ENCODE measurements around the gene ANKRD10.
"Not testable (repeated sequence)": the region's sequence is repeated elsewhere in the genome, so short reads cannot be mapped to it uniquely, and the experiment has no call there.

ANKRD10 gene

GRCh38 chr13:110950356-110950755 lies 35.5 kb upstream of the ANKRD10 start:
- no peak for DNase-seq (ENCODE audit: low spot score)
- TF ChIP-seq CTCF (IDR thresholded peaks at IDR 0.05; ENCODE audit: extremely low read depth, insufficient read depth, missing control alignments), result no peak
- in situ Hi-C loops (cut with MboI; ENCODE audit: low pct_unique_long_range_greater_than_20kb, low sequenced_read_pairs, unreplicated experiment), result no loop called here

GRCh38 chr13:110949628-110950027 lies 34.8 kb upstream of the ANKRD10 start:
- TF ChIP-seq CTCF (IDR thresholded peaks at IDR 0.05; ENCODE audit: extremely low read depth, insufficient read depth, missing control alignments), result no peak
- no peak for DNase-seq (ENCODE audit: low spot score)
- in situ Hi-C loops (cut with MboI; ENCODE audit: low pct_unique_long_range_greater_than_20kb, low sequenced_read_pairs, unreplicated experiment), result no loop called here

- in situ Hi-C loops (cut with MboI; ENCODE audit: low pct_unique_long_range_greater_than_20kb, low sequenced_read_pairs, unreplicated experiment), result no loop called here
- no peak for TF ChIP-seq CTCF (IDR thresholded peaks at IDR 0.05; ENCODE audit: extremely low read depth, insufficient read depth, missing control alignments)
Observed at GRCh38 chr13:110949116-110949515, 34.2 kb upstream of the ANKRD10 start.

GRCh38 chr13:110947338-110947737 lies 32.5 kb upstream of the ANKRD10 start:
- DNase-seq (ENCODE audit: low spot score); in situ Hi-C loops (cut with MboI; ENCODE audit: low pct_unique_long_range_greater_than_20kb, low sequenced_read_pairs, unreplicated experiment): not testable (repeated sequence)

More at GRCh38 chr13:110949116-110949515, 34.2 kb upstream of the ANKRD10 start:
- DNase-seq (ENCODE audit: low spot score), result no peak

- TF ChIP-seq CTCF (IDR thresholded peaks at IDR 0.05; ENCODE audit: extremely low read depth, insufficient read depth, missing control alignments), result no peak
- in situ Hi-C loops (cut with MboI; ENCODE audit: low pct_unique_long_range_greater_than_20kb, low sequenced_read_pairs, unreplicated experiment), result no loop called here
- no peak for DNase-seq (ENCODE audit: low spot score)
Observed at GRCh38 chr13:110945928-110946570, 31.2 kb upstream of the ANKRD10 start.

GRCh38 chr13:110944968-110945927 lies 30.4 kb upstream of the ANKRD10 start:
- in situ Hi-C loops (cut with MboI; ENCODE audit: low pct_unique_long_range_greater_than_20kb, low sequenced_read_pairs, unreplicated experiment), result no loop called here
- no peak for TF ChIP-seq CTCF (IDR thresholded peaks at IDR 0.05; ENCODE audit: extremely low read depth, insufficient read depth, missing control alignments)
- DNase-seq (ENCODE audit: low spot score), result no peak
